SKM-1 treated with dmso at 0.1 percent for 144 hours (cell line): ENCODE measurements around the gene PPP1R27.

ENCODE experiments used
- DNase-seq: peaks from one replicate; lab custom pipeline; 2025; ENCODE audit not compliant: unreplicated experiment; lab: John Stamatoyannopoulos, UW

The PPP1R27 gene

DNA sequence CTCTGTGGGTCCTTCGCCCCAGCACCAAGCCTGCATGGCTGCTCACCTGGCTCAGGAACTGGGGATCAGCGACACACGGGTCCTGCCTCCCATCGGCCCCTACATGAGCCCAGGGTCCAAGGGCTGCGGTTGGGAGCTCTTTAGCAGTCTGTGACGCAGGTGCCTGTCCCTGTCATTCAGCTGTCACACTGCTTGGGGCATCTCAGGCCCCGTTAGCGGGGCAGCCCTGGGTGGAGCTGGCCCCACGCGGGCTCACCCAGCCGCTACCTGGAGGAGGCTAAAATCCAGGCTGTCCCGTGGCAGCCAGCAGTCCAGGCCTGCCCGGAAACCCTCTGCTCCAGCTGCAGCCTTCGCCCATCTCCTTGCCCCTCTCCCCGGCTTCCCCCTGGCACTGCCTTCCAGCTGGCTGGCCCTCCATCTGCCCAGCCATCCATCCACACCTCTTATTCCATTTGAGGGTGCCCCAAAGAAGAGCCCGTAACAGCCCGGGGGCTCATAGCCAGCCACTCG is 27.6 kb downstream of the PPP1R27 start:
- no peak for DNase-seq

DNA sequence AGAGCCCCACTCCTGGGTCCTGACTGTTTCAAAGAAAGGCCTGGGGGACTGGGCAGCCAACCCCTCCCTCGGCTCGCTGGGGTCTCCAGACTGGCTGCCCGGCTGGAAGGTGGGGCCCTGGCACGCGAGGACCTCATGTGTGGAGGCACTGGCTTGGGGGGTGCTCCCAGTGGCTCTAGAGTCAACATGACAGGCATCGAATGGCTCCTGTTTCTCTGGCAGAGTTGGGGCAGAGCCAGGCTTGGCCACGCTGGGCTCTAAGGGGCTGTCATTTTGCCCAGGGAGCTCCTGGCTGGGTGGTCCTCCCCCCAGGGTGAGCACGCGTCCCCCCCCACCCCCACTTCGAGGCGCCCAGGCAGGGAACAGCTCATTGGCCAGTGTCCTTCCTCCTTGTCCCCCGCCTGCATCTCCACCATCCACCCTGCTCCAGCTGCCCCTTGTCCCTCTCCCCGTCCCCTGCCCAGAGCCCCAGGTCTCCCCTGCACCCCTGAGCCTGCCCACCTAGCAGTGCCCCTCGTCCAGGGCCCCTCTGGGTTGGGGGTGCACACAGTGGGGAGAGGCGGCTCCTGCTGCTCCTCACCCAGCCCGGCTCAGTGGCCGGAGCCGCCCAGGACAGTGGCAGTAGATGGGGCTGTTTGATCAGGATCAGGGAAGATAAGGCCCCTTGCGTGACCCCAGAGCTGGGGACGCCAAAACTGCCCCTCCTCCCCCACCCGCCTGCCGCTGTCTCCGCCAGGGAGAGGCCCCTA is 28.2 kb downstream of the PPP1R27 start:
- no peak for DNase-seq

- DNase-seq: no peak
Observed at GRCh38 chr17:81805707-81806460, 29.0 kb downstream of the PPP1R27 start.

DNA sequence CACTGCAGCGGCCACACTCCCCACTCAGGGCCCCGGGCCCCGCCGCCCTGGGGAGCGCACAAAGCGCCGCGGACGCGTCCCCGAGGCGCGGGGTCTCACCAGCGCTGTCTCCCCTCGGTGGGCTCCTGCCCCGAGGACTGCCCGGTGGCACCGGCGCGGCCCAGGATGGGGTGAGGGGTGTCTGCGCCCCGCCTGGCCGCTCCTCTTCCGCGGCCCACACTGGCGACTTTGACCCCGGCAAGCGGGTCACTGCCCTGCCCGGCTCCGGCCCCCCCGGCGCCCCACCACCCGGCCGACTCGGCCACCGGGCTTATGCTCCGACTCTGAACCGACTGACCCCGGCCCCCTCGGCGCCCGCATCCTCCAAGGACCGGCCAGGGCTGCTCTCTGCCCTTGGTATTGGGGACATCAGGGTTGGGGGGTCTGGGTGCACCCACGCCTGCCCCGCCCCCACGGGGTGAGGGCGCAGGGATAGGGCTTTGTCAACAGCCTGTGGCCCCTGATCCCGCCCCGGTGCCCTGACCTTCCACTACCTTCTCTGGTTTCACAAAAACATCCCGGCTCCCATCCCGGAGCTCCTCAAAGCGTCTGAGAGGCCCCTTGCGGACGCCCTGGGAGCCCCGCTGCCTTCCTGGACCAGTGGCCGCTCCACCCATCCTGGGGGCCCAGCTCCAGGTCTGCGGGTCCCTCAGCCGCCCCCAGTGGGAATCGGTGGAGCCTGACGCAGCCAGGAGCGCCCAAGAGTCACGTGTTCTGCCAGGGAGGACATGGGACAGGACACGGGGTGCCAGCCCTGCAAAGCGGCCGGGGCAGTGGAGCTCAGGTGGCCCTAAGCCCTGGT is 30.1 kb downstream of the PPP1R27 start:
- DNase-seq: no peak

- no peak for DNase-seq
Observed at GRCh38 chr17:81803728-81804558, 30.9 kb downstream of the PPP1R27 start, which contains the start of gene GCGR. Gene GCGR (plus strand): TSS chr17:81804150. CDS start chr17:81809019, 4,869 bp downstream.

GRCh38 chr17:81802856-81803643 is 31.8 kb downstream of the PPP1R27 start:
- no peak for DNase-seq

DNA sequence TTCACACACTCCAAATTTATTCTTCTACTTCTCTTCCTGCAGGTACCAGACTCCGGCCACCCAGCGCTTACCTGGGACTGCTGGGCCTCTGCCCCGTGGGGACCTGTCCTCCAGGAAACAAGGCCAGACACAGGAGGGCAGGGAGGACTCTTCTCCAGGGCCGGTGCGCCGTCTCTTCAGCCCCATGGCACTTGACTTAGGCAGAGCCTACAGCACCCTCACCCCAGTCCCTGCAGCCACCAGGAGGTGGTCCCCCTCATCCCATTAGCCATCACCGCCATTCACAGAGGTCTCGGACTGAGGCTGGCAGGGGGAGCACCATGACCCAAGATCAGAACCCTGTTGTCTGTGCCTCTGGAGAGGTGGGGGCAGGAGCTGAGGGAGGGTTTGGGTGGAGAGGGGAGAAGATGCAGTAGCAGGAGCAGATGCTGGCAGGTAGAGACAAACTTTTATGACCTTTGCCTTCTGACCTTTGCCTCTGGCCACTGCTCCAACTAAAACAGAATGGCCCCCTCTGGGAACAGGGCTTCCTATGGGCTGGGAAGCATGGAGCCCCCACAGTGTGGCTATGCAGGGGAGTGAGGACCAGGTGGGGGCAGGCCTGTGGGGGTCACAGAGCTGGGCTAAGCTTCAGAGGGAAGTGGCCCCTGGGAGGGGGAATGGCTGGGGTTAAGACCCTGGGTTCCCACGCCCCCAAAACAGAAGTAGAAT is 32.6 kb downstream of the PPP1R27 start:
- DNase-seq: no peak

DNA sequence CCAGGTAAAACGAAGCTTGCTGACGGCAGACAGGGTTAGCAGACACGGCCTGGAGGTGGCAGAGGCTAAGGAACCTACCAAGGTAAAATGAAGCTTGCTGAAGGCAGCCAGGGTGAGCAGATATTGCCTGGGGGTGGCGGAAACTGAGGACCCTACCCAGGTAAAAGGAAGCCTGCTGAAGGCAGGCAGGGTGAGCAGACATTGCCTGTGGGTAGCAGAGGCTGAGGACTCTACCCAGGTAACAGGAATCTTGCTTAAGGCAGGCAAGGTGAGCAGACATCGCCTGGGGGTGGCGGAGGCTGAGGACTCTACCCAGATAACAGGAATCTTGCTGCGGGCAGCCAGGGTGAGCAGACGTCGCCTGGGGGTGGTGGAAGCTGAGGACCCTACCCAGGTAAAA is 33.5 kb downstream of the PPP1R27 start:
- no peak for DNase-seq

DNA sequence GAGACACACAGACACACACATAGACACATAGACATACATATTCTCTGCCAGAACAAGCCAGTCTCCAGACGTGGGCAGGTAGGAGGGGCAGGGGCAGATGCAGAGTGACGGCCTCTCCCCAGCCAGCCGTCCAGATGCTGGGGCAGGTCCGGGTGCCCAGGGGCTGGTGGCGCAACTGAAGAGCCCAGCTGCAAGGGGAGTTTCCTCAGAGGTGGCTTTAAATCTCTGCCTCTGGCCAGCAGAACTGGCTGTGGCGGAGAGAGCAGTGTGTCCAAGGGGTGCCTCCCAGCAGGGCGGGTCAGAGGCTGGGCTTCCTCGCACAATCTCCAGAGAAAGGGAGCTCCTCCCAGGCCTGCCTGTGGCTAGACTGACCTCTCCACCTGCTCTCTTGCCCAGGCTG is 40.3 kb downstream of the PPP1R27 start:
- DNase-seq: no peak

- no peak for DNase-seq
Observed at GRCh38 chr17:81794074-81794476, 40.8 kb downstream of the PPP1R27 start.

GRCh38 chr17:81792675-81793615 is 41.9 kb downstream of the PPP1R27 start:
- no peak for DNase-seq
